ENCODE results near the gene RPS18. TPM values are rescaled to one million over a fixed set of nuclear protein-coding genes. Genes with fewer than 3 reads are reported as not detected.
A peak's percentile ranks its signal among the peaks of the same experiment; 100 is the strongest.

RPS18 gene
- total and polyA plus RNA-seq, 2 of the 13 experiments (the other 11 are each of a cell fraction or from before 2014, with no cell fraction given): 3,896 to 5,806 TPM

GRCh38 chr6:33314515-33314942 is 42.7 kb downstream of the RPS18 start:
- DNase-seq (ENCODE audit: low spot score) (peak; percentile 80), FAIRE-seq (peak; percentile 77), ATAC-seq (peak; percentile 30)
- in situ Hi-C loops (cut with HindIII; ENCODE audit: extremely low pct_ligation_motif_present, low pct_unique_long_range_greater_than_20kb) (no loop called here), intact Hi-C loops (cut with micrococcal nuclease; ENCODE audit: unreplicated experiment) (loop anchor here (5.0 kb wide), 1 partner anchor 42 kb away; the partner anchor contains the start of genes RPS18 and VPS52)
- no peaks in the 10 kb centered on the region; a peak in 1 of 5 replicates for H3K27me3 ChIP-seq (ENCODE audit: control insufficient read depth in 1 of 2, insufficient read depth in 2 of 2, low read length in 2 of 2)
- no TSS peak for BruUV-seq (replicated peaks)
- peak overlapping the region; percentile 92 for H3K9ac ChIP-seq (ENCODE audit: insufficient read depth, low read depth, low read length)
- H3K4me2 ChIP-seq (ENCODE audit: low read depth, low read length): peak overlapping the region; percentile 94
- H3K27ac ChIP-seq (ENCODE audit: extremely low read length, insufficient read depth, low read length): peak overlapping the region; percentile 83
- peaks cover 4 to 11% of the 10 kb centered on the region in 2 experiments for H3K36me3 ChIP-seq (replicated peaks in 1 of 2; ENCODE audit: control insufficient read depth in 1 of 2, insufficient read depth in 2 of 2, low read length in 2 of 2)
- H3K79me2 ChIP-seq (ENCODE audit: insufficient read depth, low read length): peaks cover 20% of the 10 kb centered on the region
- peak overlapping the region; percentile 92 to 98 (median 98) for H3K4me3 ChIP-seq (replicated peaks in 1 of 3; ENCODE audit: insufficient read depth in 1 of 3, low read depth in 2 of 3, low read length in 3 of 3)
- peaks cover 38% of the 10 kb centered on the region for H3K4me1 ChIP-seq (ENCODE audit: insufficient read depth, low read length)
- H2AFZ ChIP-seq (ENCODE audit: low read length): no peak overlapping the region
- no peaks in the 10 kb centered on the region for H3K9me3 ChIP-seq (ENCODE audit: low read length)
- H4K20me1 ChIP-seq (ENCODE audit: insufficient read depth, low read length): peaks cover 3% of the 10 kb centered on the region; the same call in 1 of the 2 replicates
- CTCF ChIA-PET (ENCODE audit: low intra/inter-chr PET ratio, low total read pairs): no interaction called here
- POLR2A ChIA-PET: no interaction called here
- 26% methylated on average over 10 of the region's 10 CpGs for WGBS (ENCODE audit: low lambda C conversion rate)
- TF ChIP-seq GPN1 (CRISPR knock-in tag; IDR thresholded peaks at IDR 0.05; ENCODE audit: borderline replicate concordance) (no peak), ZNF557 (CRISPR knock-in tag; IDR thresholded peaks at IDR 0.05) (no peak), ARNT2 (CRISPR knock-in tag; IDR thresholded peaks at IDR 0.05; ENCODE audit: low read depth) (no peak), HOXA3 (CRISPR knock-in tag; IDR thresholded peaks at IDR 0.05) (peak; percentile 13; the same call in 1 of the 2 replicates), KAT8 (CRISPR knock-in tag; IDR thresholded peaks at IDR 0.05) (no peak), ZNF530 (CRISPR knock-in tag; IDR thresholded peaks at IDR 0.05; ENCODE audit: low read depth) (no peak), ZFP90 (CRISPR knock-in tag; IDR thresholded peaks at IDR 0.05; ENCODE audit: borderline replicate concordance) (0 out of 2 replicates have a peak, but pooled peaks have one; percentile 9), NCOR1 (IDR thresholded peaks at IDR 0.05; ENCODE audit: borderline replicate concordance, low read length) (0 out of 2 replicates have a peak, but pooled peaks have one; percentile 21), SP1 (IDR thresholded peaks at IDR 0.05) (no peak), SP1 (CRISPR knock-in tag; IDR thresholded peaks at IDR 0.05) (no peak), BATF2 (CRISPR knock-in tag; IDR thresholded peaks at IDR 0.05) (no peak), ELF3 (CRISPR knock-in tag; IDR thresholded peaks at IDR 0.05) (no peak), PITX1 (CRISPR knock-in tag; IDR thresholded peaks at IDR 0.05) (0 out of 2 replicates have a peak, but pooled peaks have one; percentile 40), RNF2 (conservative IDR thresholded peaks at IDR 0.05; ENCODE audit: low read depth) (no peak), PHF20 (CRISPR knock-in tag; IDR thresholded peaks at IDR 0.05) (no peak), ZC3H13 (CRISPR knock-in tag; IDR thresholded peaks at IDR 0.05) (no peak), SRY (CRISPR knock-in tag; IDR thresholded peaks at IDR 0.05) (no peak), GLI4 (CRISPR knock-in tag; IDR thresholded peaks at IDR 0.05; ENCODE audit: borderline replicate concordance) (no peak), HNF4A (CRISPR knock-in tag; IDR thresholded peaks at IDR 0.05) (0 out of 2 replicates have a peak, but pooled peaks have one; percentile 9), TARDBP (CRISPR knock-in tag; IDR thresholded peaks at IDR 0.05) (peak; percentile 49; the same call in 1 of the 2 replicates)
- TF ChIP-seq, protein P1, sequence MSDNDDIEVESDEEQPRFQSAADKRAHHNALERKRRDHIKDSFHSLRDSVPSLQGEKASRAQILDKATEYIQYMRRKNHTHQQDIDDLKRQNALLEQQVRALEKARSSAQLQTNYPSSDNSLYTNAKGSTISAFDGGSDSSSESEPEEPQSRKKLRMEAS (IDR thresholded peaks at IDR 0.05): peak; percentile 52
- TF ChIP-seq, protein P2, sequence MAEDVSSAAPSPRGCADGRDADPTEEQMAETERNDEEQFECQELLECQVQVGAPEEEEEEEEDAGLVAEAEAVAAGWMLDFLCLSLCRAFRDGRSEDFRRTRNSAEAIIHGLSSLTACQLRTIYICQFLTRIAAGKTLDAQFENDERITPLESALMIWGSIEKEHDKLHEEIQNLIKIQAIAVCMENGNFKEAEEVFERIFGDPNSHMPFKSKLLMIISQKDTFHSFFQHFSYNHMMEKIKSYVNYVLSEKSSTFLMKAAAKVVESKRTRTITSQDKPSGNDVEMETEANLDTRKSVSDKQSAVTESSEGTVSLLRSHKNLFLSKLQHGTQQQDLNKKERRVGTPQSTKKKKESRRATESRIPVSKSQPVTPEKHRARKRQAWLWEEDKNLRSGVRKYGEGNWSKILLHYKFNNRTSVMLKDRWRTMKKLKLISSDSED (CRISPR knock-in tag; IDR thresholded peaks at IDR 0.05): no peak
- TF ChIP-seq, protein P3, sequence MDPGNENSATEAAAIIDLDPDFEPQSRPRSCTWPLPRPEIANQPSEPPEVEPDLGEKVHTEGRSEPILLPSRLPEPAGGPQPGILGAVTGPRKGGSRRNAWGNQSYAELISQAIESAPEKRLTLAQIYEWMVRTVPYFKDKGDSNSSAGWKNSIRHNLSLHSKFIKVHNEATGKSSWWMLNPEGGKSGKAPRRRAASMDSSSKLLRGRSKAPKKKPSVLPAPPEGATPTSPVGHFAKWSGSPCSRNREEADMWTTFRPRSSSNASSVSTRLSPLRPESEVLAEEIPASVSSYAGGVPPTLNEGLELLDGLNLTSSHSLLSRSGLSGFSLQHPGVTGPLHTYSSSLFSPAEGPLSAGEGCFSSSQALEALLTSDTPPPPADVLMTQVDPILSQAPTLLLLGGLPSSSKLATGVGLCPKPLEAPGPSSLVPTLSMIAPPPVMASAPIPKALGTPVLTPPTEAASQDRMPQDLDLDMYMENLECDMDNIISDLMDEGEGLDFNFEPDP (CRISPR knock-in tag; conservative IDR thresholded peaks at IDR 0.05): no peak

Data from HepG2 (cell line).